NCI-H345 treated with DMSO at 0.1 percent for 48 hours (cell line): ENCODE measurements around the gene LRRN4CL.
"Not testable (repeated sequence)": the region's sequence is repeated elsewhere in the genome, so short reads cannot be mapped to it uniquely, and the experiment has no call there.

ENCODE experiments used
- DNase-seq: peaks from one replicate; lab custom pipeline; 2025; ENCODE audit not compliant: unreplicated experiment; lab: John Stamatoyannopoulos, UW

LRRN4CL gene

GRCh38 chr11:62677156-62677555, 12.2 kb downstream of the LRRN4CL start:
- no peak for DNase-seq

GRCh38 chr11:62676698-62677097, 12.6 kb downstream of the LRRN4CL start:
- DNase-seq: no peak

GRCh38 chr11:62675415-62675814, 13.9 kb downstream of the LRRN4CL start:
- not testable (repeated sequence) for DNase-seq

GRCh38 chr11:62673196-62673525, 16.2 kb downstream of the LRRN4CL start:
- DNase-seq: no peak

GRCh38 chr11:62671608-62672389, 17.5 kb downstream of the LRRN4CL start, which contains the start of the genes LBHD1 and UQCC3:
TSS of gene LBHD1 (minus strand) at chr11:62672267. CDS start at chr11:62670031, 2,236 bp downstream.
TSS of gene UQCC3 (plus strand) at chr11:62671673. CDS start at chr11:62671746, 73 bp downstream.
- peak; percentile 69 for DNase-seq

- DNase-seq: no peak
Measured at GRCh38 chr11:62671236-62671607, 18.1 kb downstream of the LRRN4CL start.

- DNase-seq: no peak
Measured at GRCh38 chr11:62669420-62670161, 19.7 kb downstream of the LRRN4CL start.

- DNase-seq: no peak
Measured at GRCh38 chr11:62667460-62667859, 21.9 kb downstream of the LRRN4CL start.

- DNase-seq: no peak
Measured at GRCh38 chr11:62666259-62666926, 22.9 kb downstream of the LRRN4CL start.

- DNase-seq: no peak
Measured at GRCh38 chr11:62665599-62666258, 23.6 kb downstream of the LRRN4CL start.

GRCh38 chr11:62665075-62665598, 24.2 kb downstream of the LRRN4CL start, which contains the start of the genes C11orf98 and CSKMT:
TSS of gene C11orf98 (minus strand) at chr11:62665210. CDS start at chr11:62665169, 41 bp downstream.
TSS of gene CSKMT (plus strand) at chr11:62665312. CDS start at chr11:62665880, 568 bp downstream.
- DNase-seq: peak; percentile 74

GRCh38 chr11:62664405-62665074, 24.8 kb downstream of the LRRN4CL start:
- peak; percentile 72 for DNase-seq

GRCh38 chr11:62656796-62657429, 32.4 kb downstream of the LRRN4CL start:
- DNase-seq: no peak

- no peak for DNase-seq
Measured at GRCh38 chr11:62654297-62654696, 35.0 kb downstream of the LRRN4CL start.

- DNase-seq: no peak
Measured at GRCh38 chr11:62652161-62653006, 36.9 kb downstream of the LRRN4CL start.

GRCh38 chr11:62650283-62650682, 39.0 kb downstream of the LRRN4CL start:
- not testable (repeated sequence) for DNase-seq

- no peak for DNase-seq
Measured at GRCh38 chr11:62649486-62649885, 39.8 kb downstream of the LRRN4CL start.

- DNase-seq: no peak
Measured at GRCh38 chr11:62648967-62649364, 40.4 kb downstream of the LRRN4CL start.
